Activated CD8-positive, alpha-beta memory T cell treated with anti-CD3 and anti-CD28 coated beads, Interleukin-2, amount 50 U/mL, for 4 hours (primary cell): ENCODE results near the gene GPR55.
A peak's percentile ranks its signal among the peaks of the same experiment; 100 is the strongest.
"Not testable (repeated sequence)": the region's sequence is repeated elsewhere in the genome, so short reads cannot be mapped to it uniquely, and the experiment has no call there.

Source experiments
- DNase-seq: peaks from one replicate; pipeline ENCODE4 v3.0.0-alpha.2; 2020

GPR55 gene, protein sequence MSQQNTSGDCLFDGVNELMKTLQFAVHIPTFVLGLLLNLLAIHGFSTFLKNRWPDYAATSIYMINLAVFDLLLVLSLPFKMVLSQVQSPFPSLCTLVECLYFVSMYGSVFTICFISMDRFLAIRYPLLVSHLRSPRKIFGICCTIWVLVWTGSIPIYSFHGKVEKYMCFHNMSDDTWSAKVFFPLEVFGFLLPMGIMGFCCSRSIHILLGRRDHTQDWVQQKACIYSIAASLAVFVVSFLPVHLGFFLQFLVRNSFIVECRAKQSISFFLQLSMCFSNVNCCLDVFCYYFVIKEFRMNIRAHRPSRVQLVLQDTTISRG

DNA sequence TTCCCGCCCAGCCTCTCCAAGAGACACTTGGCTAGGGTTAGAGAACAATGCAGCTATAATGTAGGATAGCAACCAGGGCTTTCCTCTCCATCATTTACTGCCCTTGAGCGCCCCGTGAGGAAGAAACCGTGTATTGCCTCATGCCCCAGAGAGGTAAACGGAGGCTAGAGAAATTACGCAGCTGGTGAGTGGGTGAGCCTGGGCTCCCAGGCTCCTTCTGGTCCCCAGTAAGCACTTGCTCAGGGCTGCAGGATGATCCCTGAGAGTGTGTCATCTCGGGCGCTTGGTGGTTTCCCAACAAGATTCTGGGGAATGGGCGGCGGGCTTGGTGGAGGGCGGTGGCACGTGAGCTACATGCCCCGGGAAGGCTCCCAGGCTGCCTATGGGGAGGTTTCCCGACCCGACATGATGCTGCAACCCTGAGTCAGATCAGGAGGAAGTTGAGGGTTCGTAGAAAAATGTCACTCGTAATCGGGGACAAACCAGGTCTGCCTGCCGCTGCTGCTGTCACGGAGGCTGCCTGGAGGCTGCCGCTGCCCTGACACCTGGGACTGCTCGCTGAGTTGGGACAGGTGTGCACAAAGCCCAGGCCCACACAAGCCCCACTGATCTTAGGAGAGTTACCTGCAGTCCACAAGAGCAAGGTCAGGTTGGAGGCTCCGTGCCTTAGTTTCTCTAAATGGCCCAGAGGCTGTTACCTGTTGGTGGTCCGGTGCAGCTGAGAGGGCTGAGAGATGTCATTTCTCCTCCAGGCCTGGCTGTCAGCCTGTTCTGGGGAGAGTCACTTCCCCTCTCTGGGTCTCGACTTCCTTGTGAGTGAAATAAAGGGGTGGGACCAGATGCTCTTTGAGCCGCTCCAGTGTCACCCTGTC is at the start of gene GPR55:
Gene GPR55 (minus strand): TSS at position 773 of the 872 bp plus-strand sequence. CDS start 14,280 bp downstream, outside the sequence.
- peak; percentile 65 for DNase-seq

GRCh38 chr2:230974096-230974913 is 49.3 kb upstream of the GPR55 start:
- DNase-seq, result peak; percentile 74

- DNase-seq, result no peak
Observed at GRCh38 chr2:230972046-230972445, 47.0 kb upstream of the GPR55 start.

- DNase-seq, result no peak
Observed at GRCh38 chr2:230969659-230970015, 44.6 kb upstream of the GPR55 start.

DNA sequence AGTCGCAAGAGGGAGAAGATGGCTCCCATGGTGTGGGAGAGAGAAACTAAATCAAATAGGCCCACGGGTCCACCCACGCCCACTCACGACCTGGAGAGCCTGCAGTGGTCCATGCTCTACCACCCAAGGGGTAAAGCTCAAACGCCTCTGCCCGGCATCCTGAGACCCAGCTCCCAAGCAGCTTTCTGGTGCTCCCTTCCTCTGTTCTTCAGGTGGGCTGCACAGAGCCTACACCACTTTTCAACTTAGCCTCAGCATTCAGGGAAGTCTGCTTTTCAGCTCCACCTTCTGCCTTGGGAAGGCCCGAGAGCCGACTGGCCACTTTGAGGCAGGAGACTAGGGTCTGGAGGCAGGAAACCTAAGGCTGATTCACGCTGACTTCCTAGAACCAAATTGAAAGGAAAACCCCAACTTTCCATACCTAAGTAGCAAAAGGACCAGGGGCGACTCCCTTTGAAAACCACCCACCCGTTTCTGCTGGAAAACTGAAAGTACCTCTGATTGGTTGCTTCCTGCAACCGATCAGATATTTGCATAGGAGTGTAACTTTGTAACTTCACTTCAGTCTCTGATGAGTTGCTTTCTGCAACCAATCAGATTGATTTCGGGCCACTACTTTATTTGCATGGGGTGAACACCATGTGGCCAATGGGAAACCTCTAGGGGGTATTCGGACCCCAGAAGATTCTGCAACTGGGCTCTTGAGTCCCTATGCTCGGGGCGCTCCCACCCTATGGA is 44.0 kb upstream of the GPR55 start:
- no peak for DNase-seq

- not testable (repeated sequence) for DNase-seq
Observed at GRCh38 chr2:230968314-230968713, 43.3 kb upstream of the GPR55 start.

- no peak for DNase-seq
Observed at GRCh38 chr2:230967113-230967512, 42.1 kb upstream of the GPR55 start.

DNA sequence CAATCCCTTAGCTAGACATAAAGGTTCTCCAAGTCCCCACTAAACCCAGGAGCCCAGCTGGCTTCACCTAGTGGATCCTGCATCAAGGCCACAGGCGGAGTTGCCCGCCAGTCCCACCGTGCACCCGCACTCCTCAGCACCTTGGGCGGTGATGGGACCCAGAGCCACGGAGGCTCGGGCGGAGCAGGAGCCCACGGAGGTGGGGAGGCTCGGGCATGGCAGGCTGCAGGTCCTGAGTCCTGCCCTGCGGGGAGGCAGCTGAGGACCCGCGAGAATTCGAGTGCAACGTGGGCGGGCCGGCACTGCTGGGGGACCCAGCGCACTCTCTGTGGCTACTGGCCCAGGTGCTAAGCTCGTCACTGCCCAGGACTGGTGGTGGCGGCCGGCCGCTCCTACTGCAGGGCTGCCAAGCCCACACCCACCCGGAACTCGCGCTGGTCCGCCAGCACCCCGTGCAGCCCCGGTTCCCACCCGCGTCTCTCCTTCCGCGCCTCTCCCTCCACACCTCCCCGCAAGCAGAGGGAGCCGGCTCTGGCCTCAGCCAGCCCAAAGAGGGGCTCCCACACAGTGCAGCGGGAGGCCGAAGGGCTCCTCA is 39.2 kb upstream of the GPR55 start:
- no peak for DNase-seq

GRCh38 chr2:230961091-230961491 is 36.0 kb upstream of the GPR55 start:
- DNase-seq, result no peak

GRCh38 chr2:230960026-230960425 is 35.0 kb upstream of the GPR55 start:
- no peak for DNase-seq

GRCh38 chr2:230958820-230959756 is 34.0 kb upstream of the GPR55 start:
- no peak for DNase-seq

GRCh38 chr2:230957756-230958391 is 32.8 kb upstream of the GPR55 start:
- no peak for DNase-seq

DNA sequence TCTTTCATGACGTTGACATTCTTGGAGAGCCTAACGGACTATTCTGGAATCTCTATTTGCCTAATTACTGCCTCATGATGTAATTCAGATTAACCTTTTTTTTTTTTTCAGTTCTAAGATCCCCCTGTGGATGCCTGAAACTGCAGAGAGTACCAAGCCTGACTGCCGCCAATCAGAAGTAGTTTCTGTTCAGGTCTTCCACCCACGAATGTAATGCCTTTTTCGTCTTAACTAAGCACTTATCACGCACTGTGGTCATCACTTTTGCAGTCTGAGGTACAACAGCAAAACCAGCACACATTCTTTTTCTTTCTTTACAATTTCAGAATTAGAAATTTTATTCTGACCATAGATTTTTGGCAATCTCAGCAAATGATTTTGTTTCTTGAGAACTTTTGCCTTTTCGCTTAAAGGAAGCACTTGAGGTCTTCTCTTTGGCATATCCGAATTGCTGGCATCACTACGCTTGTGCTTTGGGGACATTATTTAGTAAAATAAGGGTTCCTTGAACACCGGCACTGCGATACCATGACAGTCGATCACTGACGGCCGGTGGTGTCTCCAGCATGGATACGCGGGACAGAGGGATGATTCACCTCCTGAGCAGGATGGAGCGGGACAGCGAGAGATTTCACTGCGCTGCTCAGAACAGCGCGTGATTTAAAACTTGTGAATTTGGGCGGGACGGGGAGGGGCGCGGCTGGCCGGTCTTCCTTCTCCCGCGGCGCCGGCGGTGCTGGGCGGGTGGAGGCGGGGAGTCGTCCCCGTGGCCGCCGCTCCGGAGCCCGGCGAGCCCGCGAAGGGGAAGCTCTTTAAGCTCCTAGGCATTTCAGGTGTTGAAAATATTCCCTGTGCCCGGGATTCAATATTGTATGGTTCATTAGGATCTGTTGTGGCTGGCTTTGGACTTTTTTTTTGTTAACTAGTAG is 32.0 kb upstream of the GPR55 start:
- DNase-seq, result no peak

GRCh38 chr2:230955163-230955737 is 30.2 kb upstream of the GPR55 start:
- no peak for DNase-seq

DNA sequence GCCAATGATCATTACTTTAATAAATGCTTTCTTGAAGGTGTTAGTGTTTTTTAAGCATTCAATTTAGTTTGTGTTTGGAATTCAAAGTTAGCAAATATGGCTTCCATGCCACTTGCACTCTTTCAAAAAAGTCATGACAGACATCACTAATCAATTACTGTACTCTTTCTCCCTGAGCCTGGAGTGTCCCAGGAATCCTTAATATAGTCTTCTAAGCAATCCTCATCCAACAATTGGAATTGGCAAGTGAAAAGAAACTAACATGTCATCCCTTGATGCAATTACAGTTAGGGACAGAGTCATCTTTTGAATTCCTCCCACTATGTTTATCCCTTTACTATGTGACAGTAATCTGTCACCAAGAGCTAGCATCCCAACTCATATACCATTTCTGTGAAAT is 29.7 kb upstream of the GPR55 start:
- no peak for DNase-seq

GRCh38 chr2:230953845-230954244 is 28.8 kb upstream of the GPR55 start:
- no peak for DNase-seq

DNA sequence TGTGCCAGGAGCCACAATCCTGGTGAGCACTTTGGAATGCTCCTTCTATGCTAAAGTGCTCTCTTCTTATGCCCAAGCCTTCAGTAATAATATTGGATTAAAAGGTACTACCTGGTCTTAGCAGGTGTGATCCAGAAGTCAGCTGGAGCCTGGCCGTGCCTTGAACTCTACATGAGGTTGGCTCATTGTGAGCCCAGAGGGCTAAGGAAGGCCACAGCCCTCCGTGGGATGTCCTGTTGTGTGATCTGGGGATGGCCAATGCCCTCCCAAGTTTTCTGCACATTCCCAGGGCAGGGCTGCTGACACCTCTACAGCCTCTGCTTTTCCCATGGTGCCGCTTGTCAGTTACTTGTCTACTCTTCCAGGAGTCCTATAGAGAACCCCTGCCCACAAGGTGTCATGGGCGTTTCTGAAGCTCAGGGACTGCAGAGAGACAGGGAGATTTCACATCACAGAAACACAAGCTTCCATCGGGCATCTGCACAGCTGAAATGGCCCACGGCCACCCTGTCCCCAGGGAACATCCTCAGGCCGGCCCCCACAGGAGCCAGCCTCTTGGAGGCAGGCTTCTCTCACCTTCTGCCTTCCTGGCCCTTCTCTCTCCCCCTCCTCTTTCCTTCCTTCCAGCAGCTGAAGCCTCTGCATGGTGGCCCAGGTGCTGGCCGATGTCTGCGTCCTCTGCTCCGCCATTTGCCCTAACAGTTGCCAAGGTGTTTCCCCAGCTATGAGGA is 27.3 kb upstream of the GPR55 start:
- DNase-seq, result no peak

DNA sequence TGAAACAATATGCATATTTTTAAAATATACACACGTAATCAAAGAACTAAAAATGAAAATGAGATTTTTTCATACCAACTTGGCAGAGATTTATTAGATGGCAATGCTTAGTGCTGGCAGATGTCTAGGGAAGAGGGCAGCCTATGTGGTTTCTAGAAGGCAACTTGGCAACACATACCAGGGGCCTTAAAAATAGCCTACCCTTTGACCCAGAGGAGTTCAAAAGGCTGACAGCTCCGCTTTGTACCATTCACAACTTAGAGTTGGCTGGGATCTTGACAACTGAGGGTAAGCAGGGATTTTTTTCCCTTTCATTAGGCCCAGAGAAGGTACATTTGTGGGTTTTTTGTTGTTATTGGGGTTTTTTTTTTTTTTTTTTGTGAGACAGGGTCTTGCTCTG is 26.4 kb upstream of the GPR55 start:
- no peak for DNase-seq
